Neural progenitor cell (in vitro differentiated cells): ENCODE results near the gene DLGAP4.

ENCODE experiments used
- CTCF ChIP-seq: fragments of 200-600 bp; sonication (generic); IDR thresholded peaks from 2 replicates; pipeline ENCODE4 v1.5.1; 2017; ENCODE audit warnings: antibody characterized with exemption, mild to moderate bottlenecking
- EZH2 ChIP-seq: fragments of 200-600 bp; sonication (generic); IDR thresholded peaks from 2 replicates; pipeline ENCODE4 v1.6.1; 2017; ENCODE audit warnings: antibody characterized with exemption, mild to moderate bottlenecking, moderate library complexity
- EZH2phosphoT487 ChIP-seq: fragments of 200-600 bp; sonication (generic); IDR thresholded peaks from 2 replicates; pipeline ENCODE4 v1.6.1; 2017; ENCODE audit warnings: antibody characterized with exemption

GRCh38 chr20:36546111-36546736 lies 240.1 kb downstream of the DLGAP4 start:
- TF ChIP-seq CTCF: no peak
- TF ChIP-seq EZH2: no peak
- TF ChIP-seq EZH2phosphoT487: no peak
